ENCODE results near the gene GYPC.

GYPC gene

DNA sequence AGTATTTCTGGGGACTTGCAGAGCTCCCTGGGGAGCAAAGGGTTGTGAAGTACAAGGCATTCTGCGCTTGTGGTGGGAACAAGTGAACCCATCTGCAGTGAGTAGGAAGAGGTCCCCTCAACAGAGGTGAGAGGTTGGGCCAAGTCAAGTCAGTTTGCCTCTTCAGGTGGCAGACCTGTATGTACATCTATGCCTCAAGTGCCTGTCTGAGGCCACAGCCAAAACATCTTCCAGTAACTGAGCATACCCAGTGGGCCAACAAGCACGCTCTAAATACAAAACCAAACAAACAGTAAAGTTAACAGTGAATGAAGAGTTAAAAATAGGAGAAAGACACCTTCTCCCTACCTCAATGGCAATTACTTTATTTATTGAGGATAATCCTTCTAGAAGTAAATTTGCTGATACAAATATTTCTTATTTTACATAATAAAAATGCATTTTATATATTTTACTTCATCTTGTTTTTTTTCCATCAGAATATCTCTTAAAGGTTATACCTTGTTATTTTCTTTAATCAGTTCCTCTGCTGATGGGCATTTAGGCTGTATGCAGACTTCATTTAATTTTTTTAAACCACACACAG lies 2.5 kb downstream of the GYPC start:
- Histone ChIP-seq H4K20me1 (ENCODE audit: insufficient read depth, low read length) (no peaks in the 10 kb centered on the region), H2AFZ (ENCODE audit: low read length) (no peak overlapping the region), H3K27ac (ENCODE audit: low read depth, low read length, poor library complexity, severe bottlenecking) (no peak overlapping the region), H3K36me3 (ENCODE audit: insufficient read depth, low read length) (no peaks in the 10 kb centered on the region), H3K4me3 (ENCODE audit: low read depth, low read length, poor library complexity, severe bottlenecking) (no peak overlapping the region), H3F3A (ENCODE audit: insufficient read depth, low read length) (no peaks in the 10 kb centered on the region), H3K9ac (ENCODE audit: low read length) (no peak overlapping the region), H3K9me2 (ENCODE audit: low read depth, low read length) (no peaks in the 10 kb centered on the region), H3K4me2 (ENCODE audit: low read length) (no peak overlapping the region), H3K27me3 (ENCODE audit: insufficient read depth, low read length) (no peaks in the 10 kb centered on the region), H3K9me3 (ENCODE audit: low read length) (no peaks in the 10 kb centered on the region), H3K79me2 (ENCODE audit: insufficient read depth, low read length) (no peaks in the 10 kb centered on the region), H3K4me1 (ENCODE audit: insufficient read depth, low read length, severe bottlenecking) (no peaks in the 10 kb centered on the region)
- TF ChIP-seq, protein P1, sequence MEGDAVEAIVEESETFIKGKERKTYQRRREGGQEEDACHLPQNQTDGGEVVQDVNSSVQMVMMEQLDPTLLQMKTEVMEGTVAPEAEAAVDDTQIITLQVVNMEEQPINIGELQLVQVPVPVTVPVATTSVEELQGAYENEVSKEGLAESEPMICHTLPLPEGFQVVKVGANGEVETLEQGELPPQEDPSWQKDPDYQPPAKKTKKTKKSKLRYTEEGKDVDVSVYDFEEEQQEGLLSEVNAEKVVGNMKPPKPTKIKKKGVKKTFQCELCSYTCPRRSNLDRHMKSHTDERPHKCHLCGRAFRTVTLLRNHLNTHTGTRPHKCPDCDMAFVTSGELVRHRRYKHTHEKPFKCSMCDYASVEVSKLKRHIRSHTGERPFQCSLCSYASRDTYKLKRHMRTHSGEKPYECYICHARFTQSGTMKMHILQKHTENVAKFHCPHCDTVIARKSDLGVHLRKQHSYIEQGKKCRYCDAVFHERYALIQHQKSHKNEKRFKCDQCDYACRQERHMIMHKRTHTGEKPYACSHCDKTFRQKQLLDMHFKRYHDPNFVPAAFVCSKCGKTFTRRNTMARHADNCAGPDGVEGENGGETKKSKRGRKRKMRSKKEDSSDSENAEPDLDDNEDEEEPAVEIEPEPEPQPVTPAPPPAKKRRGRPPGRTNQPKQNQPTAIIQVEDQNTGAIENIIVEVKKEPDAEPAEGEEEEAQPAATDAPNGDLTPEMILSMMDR (IDR thresholded peaks at IDR 0.05; ENCODE audit: low read length): no peak
- no peak for TF ChIP-seq EZH2 (IDR thresholded peaks at IDR 0.05; ENCODE audit: borderline replicate concordance, low read length)

GRCh38 chr2:126658905-126659561 lies 3.1 kb downstream of the GYPC start:
- Histone ChIP-seq H3K4me2 (ENCODE audit: low read length) (no peak overlapping the region), H3K27me3 (ENCODE audit: insufficient read depth, low read length) (no peaks in the 10 kb centered on the region), H3K27ac (ENCODE audit: low read depth, low read length, poor library complexity, severe bottlenecking) (no peak overlapping the region), H3K9me2 (ENCODE audit: low read depth, low read length) (no peaks in the 10 kb centered on the region), H3K79me2 (ENCODE audit: insufficient read depth, low read length) (no peaks in the 10 kb centered on the region), H2AFZ (ENCODE audit: low read length) (no peak overlapping the region), H3K4me1 (ENCODE audit: insufficient read depth, low read length, severe bottlenecking) (no peaks in the 10 kb centered on the region), H3K36me3 (ENCODE audit: insufficient read depth, low read length) (no peaks in the 10 kb centered on the region), H3K4me3 (ENCODE audit: low read depth, low read length, poor library complexity, severe bottlenecking) (no peak overlapping the region), H3K9ac (ENCODE audit: low read length) (no peak overlapping the region), H3F3A (ENCODE audit: insufficient read depth, low read length) (no peaks in the 10 kb centered on the region), H3K9me3 (ENCODE audit: low read length) (no peaks in the 10 kb centered on the region), H4K20me1 (ENCODE audit: insufficient read depth, low read length) (no peaks in the 10 kb centered on the region)
- TF ChIP-seq, protein P1 (IDR thresholded peaks at IDR 0.05; ENCODE audit: low read length): no peak
- TF ChIP-seq EZH2 (IDR thresholded peaks at IDR 0.05; ENCODE audit: borderline replicate concordance, low read length): no peak

DNA sequence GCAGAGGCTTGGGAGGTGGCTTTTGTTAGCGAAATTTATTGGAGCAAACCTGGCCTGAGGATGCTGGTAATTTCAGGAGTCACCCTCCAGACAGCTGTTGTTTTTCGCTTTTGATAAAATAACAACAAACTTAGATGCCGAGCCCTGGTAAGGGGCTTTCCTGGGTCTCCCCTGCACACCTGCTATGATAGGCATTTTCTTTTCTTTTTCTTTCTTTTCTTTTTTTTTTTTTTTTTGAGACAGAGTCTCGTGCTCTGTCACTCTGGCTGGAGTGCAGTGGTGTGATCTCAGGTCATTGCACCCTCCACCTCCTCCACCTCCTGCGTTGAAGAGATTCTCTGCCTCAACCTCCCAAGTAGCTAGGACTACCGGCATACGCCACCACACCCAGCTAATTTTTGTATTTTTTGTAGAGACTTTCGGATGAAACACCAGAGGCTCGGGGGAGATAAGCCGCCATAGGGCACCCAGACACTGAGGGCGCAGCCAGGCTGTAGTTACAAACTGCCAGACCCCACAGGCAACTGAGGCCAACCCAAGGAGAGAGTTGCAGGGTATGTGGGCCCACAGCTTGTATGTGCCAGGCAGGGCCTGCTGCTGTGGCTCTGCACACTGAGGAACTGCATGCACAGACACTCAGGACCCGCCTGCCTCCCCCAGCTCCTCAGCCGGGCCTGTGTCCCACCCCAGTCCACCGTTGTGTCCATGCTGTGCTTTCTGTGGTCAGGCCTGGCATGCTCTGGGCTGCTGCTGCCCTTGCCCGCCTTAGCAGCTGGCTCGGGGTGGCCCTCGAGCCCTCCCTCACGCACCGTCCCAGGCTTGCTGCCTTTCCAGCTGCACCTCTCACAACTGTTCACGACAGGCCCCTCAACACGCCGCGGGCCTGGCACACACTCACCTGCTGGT lies 3.9 kb downstream of the GYPC start:
- H3K27me3 ChIP-seq (ENCODE audit: insufficient read depth, low read length): no peaks in the 10 kb centered on the region
- H3K27ac ChIP-seq (ENCODE audit: low read depth, low read length, poor library complexity, severe bottlenecking): no peak overlapping the region
- H3K9me3 ChIP-seq (ENCODE audit: low read length): no peaks in the 10 kb centered on the region
- H4K20me1 ChIP-seq (ENCODE audit: insufficient read depth, low read length): no peaks in the 10 kb centered on the region
- H3K4me3 ChIP-seq (ENCODE audit: low read depth, low read length, poor library complexity, severe bottlenecking): no peak overlapping the region
- no peak overlapping the region for H3K9ac ChIP-seq (ENCODE audit: low read length)
- H3F3A ChIP-seq (ENCODE audit: insufficient read depth, low read length): no peaks in the 10 kb centered on the region
- H3K79me2 ChIP-seq (ENCODE audit: insufficient read depth, low read length): no peaks in the 10 kb centered on the region
- no peaks in the 10 kb centered on the region for H3K36me3 ChIP-seq (ENCODE audit: insufficient read depth, low read length)
- H2AFZ ChIP-seq (ENCODE audit: low read length): no peak overlapping the region
- TF ChIP-seq, protein P1 (IDR thresholded peaks at IDR 0.05; ENCODE audit: low read length): no peak
- no peak for TF ChIP-seq EZH2 (IDR thresholded peaks at IDR 0.05; ENCODE audit: borderline replicate concordance, low read length)
- no peaks in the 10 kb centered on the region for H3K4me1 ChIP-seq (ENCODE audit: insufficient read depth, low read length, severe bottlenecking)
- H3K4me2 ChIP-seq (ENCODE audit: low read length): no peak overlapping the region
- no peaks in the 10 kb centered on the region for H3K9me2 ChIP-seq (ENCODE audit: low read depth, low read length)
